ENCODE results near the gene RFC2. TPM values are rescaled to one million over a fixed set of nuclear protein-coding genes. Genes with fewer than 3 reads are reported as not detected.

RFC2 gene
- total RNA-seq, 1 experiment from 2014 or later, result 75.6 TPM

- no peaks in the 10 kb centered on the region for H4K20me1 ChIP-seq (ENCODE audit: insufficient read depth)
- RAD21 ChIA-PET (ENCODE audit: low non-redundant PET in 1 of 2, low total read pairs in 2 of 2, uncharacterized antibody in 2 of 2, unreplicated experiment in 2 of 2), result interaction anchor here in 1 of 2 experiments (0.5 kb wide), 1 partner anchor 344 kb away, joined by 4 read pairs; no protein-coding TSS in a partner anchor
- TF ChIP-seq TCF7L2 (IDR thresholded peaks at IDR 0.05; ENCODE audit: borderline replicate concordance, extremely low read depth, insufficient read depth, insufficient read length) (no peak), EZH2 (IDR thresholded peaks at IDR 0.05) (no peak), ZFX (IDR thresholded peaks at IDR 0.05) (no peak), MAX (IDR thresholded peaks at IDR 0.05) (no peak), SIN3A (IDR thresholded peaks at IDR 0.05; ENCODE audit: low read depth) (no peak), POLR2AphosphoS5 (IDR thresholded peaks at IDR 0.05; ENCODE audit: low read depth, low read length) (no peak), SP1 (IDR thresholded peaks at IDR 0.05; ENCODE audit: low read depth) (no peak), FOSL1 (IDR thresholded peaks at IDR 0.05; ENCODE audit: low read depth) (no peak)
- TF ChIP-seq, protein P1, sequence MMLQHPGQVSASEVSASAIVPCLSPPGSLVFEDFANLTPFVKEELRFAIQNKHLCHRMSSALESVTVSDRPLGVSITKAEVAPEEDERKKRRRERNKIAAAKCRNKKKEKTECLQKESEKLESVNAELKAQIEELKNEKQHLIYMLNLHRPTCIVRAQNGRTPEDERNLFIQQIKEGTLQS (IDR thresholded peaks at IDR 0.05), result no peak
- H3K79me2 ChIP-seq (ENCODE audit: insufficient read depth, low read length), result no peaks in the 10 kb centered on the region
- DNase-seq (ENCODE audit: low read depth, low spot score), result no peak
- no peak overlapping the region for H3K4me2 ChIP-seq (ENCODE audit: low read length)
- POLR2A ChIA-PET, result no interaction called here
- no peak overlapping the region for H3K9ac ChIP-seq (ENCODE audit: low read length)
- no peak for ATAC-seq
- H2AFZ ChIP-seq (ENCODE audit: low read depth, low read length, poor library complexity, severe bottlenecking), result no peak overlapping the region
- no peaks in the 10 kb centered on the region for H3K27me3 ChIP-seq (ENCODE audit: insufficient read depth, low read length)
- BruUV-seq (replicated peaks), result no TSS peak
- intact Hi-C loops (cut with micrococcal nuclease), result no loop called here
- no peak overlapping the region for H3K4me3 ChIP-seq (replicated peaks in 1 of 2; ENCODE audit: low read depth in 1 of 2, low read length in 2 of 2)
- no peaks in the 10 kb centered on the region for H3K36me3 ChIP-seq (ENCODE audit: control insufficient read depth in 1 of 2, insufficient read depth in 2 of 2, low read length in 2 of 2)
- H3K4me1 ChIP-seq (ENCODE audit: control insufficient read depth in 1 of 2, insufficient read depth in 2 of 2, low read length in 2 of 2), result peaks cover 1 to 2% of the 10 kb centered on the region in 2 experiments; a peak in 3 of 4 replicates
- no peaks in the 10 kb centered on the region for H3K9me3 ChIP-seq (ENCODE audit: control insufficient read depth in 1 of 2, insufficient read depth in 1 of 2, low read depth in 1 of 2, low read length in 2 of 2)
- no peak overlapping the region for H3K27ac ChIP-seq (ENCODE audit: low read depth, low read length)
- CTCF ChIA-PET, result no interaction called here
- H3K9me2 ChIP-seq (ENCODE audit: insufficient read depth), result no peaks in the 10 kb centered on the region
Measured at GRCh38 chr7:74263399-74264120, 9.4 kb upstream of the RFC2 start.
